ENCODE results near the gene PARD3B.
A peak's percentile ranks its signal among the peaks of the same experiment; 100 is the strongest.

Gene PARD3B

DNA sequence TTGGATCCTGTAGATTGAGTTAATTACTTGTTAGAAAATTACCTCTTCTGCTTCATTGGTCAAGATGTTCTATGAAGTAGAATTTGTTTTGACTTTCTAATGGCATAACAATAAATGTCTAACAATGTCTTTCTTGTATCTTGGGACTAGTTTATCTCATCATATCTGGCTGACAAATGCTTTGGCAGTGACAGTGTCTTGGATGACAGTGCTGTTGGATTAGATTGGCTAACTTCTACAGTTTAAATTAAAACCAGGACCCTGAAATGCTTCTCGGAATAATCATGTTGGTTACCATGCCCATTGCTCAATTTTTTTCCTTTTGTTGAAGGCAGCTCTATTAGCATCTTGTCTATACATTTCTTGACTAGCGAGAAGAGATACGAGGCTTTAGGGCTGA lies 176.9 kb downstream of the PARD3B start:
- DNase-seq (ENCODE audit: low spot score in 2 of 2) = no peak

DNA sequence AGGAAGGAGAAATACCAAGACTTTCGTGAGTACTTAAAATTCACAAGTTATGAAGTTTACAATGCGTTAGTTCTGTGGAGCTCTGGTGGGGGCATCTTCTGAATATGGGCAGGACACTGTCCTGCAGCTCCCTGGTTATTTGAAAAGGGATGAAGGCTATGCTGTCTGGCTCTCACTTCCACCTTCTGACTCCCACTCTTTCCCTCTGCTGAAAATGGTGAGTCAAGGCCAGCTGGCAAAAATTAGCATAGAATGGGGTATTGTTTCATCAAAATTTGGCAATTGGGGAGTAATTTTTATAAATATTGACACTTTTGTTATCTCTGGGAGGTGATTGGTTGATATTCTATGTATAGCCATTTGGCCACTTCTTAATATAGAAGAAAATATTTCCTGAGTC lies 177.4 kb downstream of the PARD3B start:
- in situ Hi-C loops (cut with MboI; ENCODE audit: low sequenced_read_pairs) = no loop called here
- H3K4me3 ChIP-seq = no peak overlapping the region
- H3K9me3 ChIP-seq = no peaks in the 10 kb centered on the region
- no peaks in the 10 kb centered on the region for H3K27me3 ChIP-seq (ENCODE audit: low read depth)
- no peak for DNase-seq (ENCODE audit: low spot score in 2 of 2)
- H3K4me1 ChIP-seq = peaks cover 4% of the 10 kb centered on the region; the same call in 1 of the 2 replicates
- no peaks in the 10 kb centered on the region for H3K36me3 ChIP-seq (replicated peaks)

More for the DNA sequence above, 176.9 kb downstream of the PARD3B start:
- Histone ChIP-seq H3K4me1 (peaks cover 4% of the 10 kb centered on the region; the same call in 1 of the 2 replicates), H3K9me3 (no peaks in the 10 kb centered on the region), H3K36me3 (replicated peaks) (no peaks in the 10 kb centered on the region), H3K4me3 (no peak overlapping the region), H3K27me3 (ENCODE audit: low read depth) (no peaks in the 10 kb centered on the region)
- in situ Hi-C loops (cut with MboI; ENCODE audit: low sequenced_read_pairs) = no loop called here

- Histone ChIP-seq H3K4me1 (peaks cover 4% of the 10 kb centered on the region; the same call in 1 of the 2 replicates), H3K27me3 (ENCODE audit: low read depth) (no peaks in the 10 kb centered on the region), H3K9me3 (no peaks in the 10 kb centered on the region), H3K36me3 (replicated peaks) (no peaks in the 10 kb centered on the region), H3K4me3 (no peak overlapping the region)
- DNase-seq (ENCODE audit: low spot score in 2 of 2) = peak; percentile 18 to 58
- in situ Hi-C loops (cut with MboI; ENCODE audit: low sequenced_read_pairs) = no loop called here
Measured at GRCh38 chr2:204725693-204726360, 180.6 kb downstream of the PARD3B start.

GRCh38 chr2:204726831-204727230 lies 181.6 kb downstream of the PARD3B start:
- Histone ChIP-seq H3K4me1 (peaks cover 4% of the 10 kb centered on the region; the same call in 1 of the 2 replicates), H3K36me3 (replicated peaks) (no peaks in the 10 kb centered on the region), H3K27me3 (ENCODE audit: low read depth) (no peaks in the 10 kb centered on the region), H3K4me3 (no peak overlapping the region), H3K9me3 (no peaks in the 10 kb centered on the region)
- no peak for DNase-seq (ENCODE audit: low spot score in 2 of 2)
- in situ Hi-C loops (cut with MboI; ENCODE audit: low sequenced_read_pairs) = no loop called here

GRCh38 chr2:204727368-204727767 lies 182.1 kb downstream of the PARD3B start:
- no peak for DNase-seq (ENCODE audit: low spot score in 2 of 2)

DNA sequence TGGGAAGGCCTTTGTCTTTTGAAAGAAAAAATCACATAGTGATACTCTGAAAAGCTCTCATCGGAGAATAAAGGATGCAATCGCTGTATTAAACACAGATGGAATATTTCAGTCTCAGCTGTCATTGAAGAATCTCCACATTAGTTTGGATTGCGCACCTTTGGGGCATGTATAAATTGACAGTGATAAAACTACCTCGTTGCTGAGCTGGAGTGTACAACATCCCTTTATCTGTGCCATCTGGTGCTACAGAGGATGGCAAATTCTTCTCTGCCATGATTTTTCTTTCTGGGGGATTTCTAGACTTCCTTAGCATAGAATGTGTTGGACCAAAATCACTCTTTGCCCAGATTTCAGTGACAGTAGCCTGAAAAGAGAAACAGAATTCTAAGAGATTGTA lies 185.3 kb downstream of the PARD3B start:
- no peaks in the 10 kb centered on the region for H3K27me3 ChIP-seq (ENCODE audit: low read depth)
- H3K9me3 ChIP-seq = no peaks in the 10 kb centered on the region
- no peaks in the 10 kb centered on the region for H3K36me3 ChIP-seq (replicated peaks)
- no peak for DNase-seq (ENCODE audit: low spot score in 2 of 2)
- in situ Hi-C loops (cut with MboI; ENCODE audit: low sequenced_read_pairs) = no loop called here
- H3K4me3 ChIP-seq = no peak overlapping the region
- peaks cover 4% of the 10 kb centered on the region; the same call in 1 of the 2 replicates for H3K4me1 ChIP-seq

More at GRCh38 chr2:204727368-204727767, 182.1 kb downstream of the PARD3B start:
- in situ Hi-C loops (cut with MboI; ENCODE audit: low sequenced_read_pairs) = no loop called here
- Histone ChIP-seq H3K36me3 (replicated peaks) (no peaks in the 10 kb centered on the region), H3K9me3 (no peaks in the 10 kb centered on the region), H3K4me1 (peaks cover 4% of the 10 kb centered on the region; the same call in 1 of the 2 replicates), H3K27me3 (ENCODE audit: low read depth) (no peaks in the 10 kb centered on the region), H3K4me3 (no peak overlapping the region)

GRCh38 chr2:204732019-204732418 lies 186.7 kb downstream of the PARD3B start:
- no peak for DNase-seq (ENCODE audit: low spot score in 2 of 2)
- Histone ChIP-seq H3K4me1 (no peaks in the 10 kb centered on the region), H3K36me3 (replicated peaks) (no peaks in the 10 kb centered on the region), H3K9me3 (no peaks in the 10 kb centered on the region), H3K4me3 (no peak overlapping the region), H3K27me3 (ENCODE audit: low read depth) (no peaks in the 10 kb centered on the region)
- in situ Hi-C loops (cut with MboI; ENCODE audit: low sequenced_read_pairs) = no loop called here

DNA sequence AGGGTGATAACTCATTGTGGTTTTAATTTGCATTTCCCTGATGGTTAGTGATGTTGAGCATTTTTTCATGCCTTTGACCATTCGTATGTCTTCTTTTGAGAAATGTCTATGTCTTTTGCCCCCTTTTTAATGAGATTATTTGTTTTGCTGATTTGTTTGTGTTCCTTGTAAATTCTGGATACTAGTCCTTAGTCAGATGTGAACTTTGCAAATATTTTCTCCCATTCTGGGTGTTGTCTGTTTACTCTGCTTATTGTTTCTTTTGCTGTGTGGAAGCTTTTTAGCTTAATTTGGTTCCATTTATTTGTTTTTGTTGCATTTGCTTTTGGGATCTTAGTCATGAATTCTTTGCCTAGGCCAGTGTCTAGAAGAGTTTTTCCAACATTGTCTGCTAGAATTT lies 192.0 kb downstream of the PARD3B start:
- Histone ChIP-seq H3K27me3 (ENCODE audit: low read depth) (no peaks in the 10 kb centered on the region), H3K4me1 (no peaks in the 10 kb centered on the region), H3K9me3 (no peaks in the 10 kb centered on the region), H3K4me3 (no peak overlapping the region), H3K36me3 (replicated peaks) (no peaks in the 10 kb centered on the region)
- in situ Hi-C loops (cut with MboI; ENCODE audit: low sequenced_read_pairs) = no loop called here
- DNase-seq (ENCODE audit: low spot score in 2 of 2) = no peak

- H3K27me3 ChIP-seq (ENCODE audit: low read depth) = no peaks in the 10 kb centered on the region
- no peak for DNase-seq (ENCODE audit: low spot score in 2 of 2)
- no peaks in the 10 kb centered on the region for H3K9me3 ChIP-seq
- H3K4me3 ChIP-seq = no peak overlapping the region
- H3K36me3 ChIP-seq (replicated peaks) = no peaks in the 10 kb centered on the region
- H3K4me1 ChIP-seq = no peaks in the 10 kb centered on the region
- in situ Hi-C loops (cut with MboI; ENCODE audit: low sequenced_read_pairs) = no loop called here
Measured at GRCh38 chr2:204738721-204739120, 193.4 kb downstream of the PARD3B start.

GRCh38 chr2:204743393-204743960 lies 198.2 kb downstream of the PARD3B start:
- Histone ChIP-seq H3K27me3 (ENCODE audit: low read depth) (no peaks in the 10 kb centered on the region), H3K36me3 (replicated peaks) (no peaks in the 10 kb centered on the region), H3K9me3 (no peaks in the 10 kb centered on the region), H3K4me3 (no peak overlapping the region), H3K4me1 (no peaks in the 10 kb centered on the region)
- in situ Hi-C loops (cut with MboI; ENCODE audit: low sequenced_read_pairs) = no loop called here
- no peak for DNase-seq (ENCODE audit: low spot score in 2 of 2)

DNA sequence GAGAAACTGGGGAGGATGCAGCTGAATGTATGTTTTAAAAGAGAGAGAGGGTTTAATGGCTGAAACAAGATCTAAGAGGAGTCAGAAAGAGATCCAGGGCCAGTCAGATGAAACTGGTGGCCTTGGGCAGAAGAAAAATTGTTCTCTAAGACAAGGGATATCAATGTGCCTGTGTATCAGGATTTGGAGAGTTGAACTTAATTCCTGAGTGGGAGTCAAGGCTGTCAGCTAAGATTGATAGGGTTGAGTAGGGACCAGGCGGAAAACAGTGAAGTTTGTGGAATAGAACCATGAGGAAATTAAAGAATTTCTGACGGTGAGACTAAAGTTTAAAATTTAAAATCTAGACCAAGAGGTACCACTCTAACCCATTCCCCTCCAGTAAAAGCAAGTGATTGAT lies 199.2 kb downstream of the PARD3B start:
- Histone ChIP-seq H3K4me3 (no peak overlapping the region), H3K4me1 (no peaks in the 10 kb centered on the region), H3K36me3 (replicated peaks) (no peaks in the 10 kb centered on the region), H3K27me3 (ENCODE audit: low read depth) (no peaks in the 10 kb centered on the region), H3K9me3 (no peaks in the 10 kb centered on the region)
- DNase-seq (ENCODE audit: low spot score in 2 of 2) = no peak
- in situ Hi-C loops (cut with MboI; ENCODE audit: low sequenced_read_pairs) = no loop called here

GRCh38 chr2:204748286-204748685 lies 203.0 kb downstream of the PARD3B start:
- DNase-seq (ENCODE audit: low spot score in 2 of 2) = no peak
- Histone ChIP-seq H3K36me3 (replicated peaks) (no peaks in the 10 kb centered on the region), H3K4me3 (no peak overlapping the region), H3K4me1 (no peaks in the 10 kb centered on the region), H3K27me3 (ENCODE audit: low read depth) (no peaks in the 10 kb centered on the region), H3K9me3 (no peaks in the 10 kb centered on the region)
- in situ Hi-C loops (cut with MboI; ENCODE audit: low sequenced_read_pairs) = no loop called here

- in situ Hi-C loops (cut with MboI; ENCODE audit: low sequenced_read_pairs) = no loop called here
- H3K36me3 ChIP-seq (replicated peaks) = no peaks in the 10 kb centered on the region
- no peaks in the 10 kb centered on the region for H3K4me1 ChIP-seq
- no peak for DNase-seq (ENCODE audit: low spot score in 2 of 2)
- no peaks in the 10 kb centered on the region for H3K9me3 ChIP-seq
- H3K27me3 ChIP-seq (ENCODE audit: low read depth) = no peaks in the 10 kb centered on the region
- no peak overlapping the region for H3K4me3 ChIP-seq
Measured at GRCh38 chr2:204749319-204749718, 204.0 kb downstream of the PARD3B start.

DNA sequence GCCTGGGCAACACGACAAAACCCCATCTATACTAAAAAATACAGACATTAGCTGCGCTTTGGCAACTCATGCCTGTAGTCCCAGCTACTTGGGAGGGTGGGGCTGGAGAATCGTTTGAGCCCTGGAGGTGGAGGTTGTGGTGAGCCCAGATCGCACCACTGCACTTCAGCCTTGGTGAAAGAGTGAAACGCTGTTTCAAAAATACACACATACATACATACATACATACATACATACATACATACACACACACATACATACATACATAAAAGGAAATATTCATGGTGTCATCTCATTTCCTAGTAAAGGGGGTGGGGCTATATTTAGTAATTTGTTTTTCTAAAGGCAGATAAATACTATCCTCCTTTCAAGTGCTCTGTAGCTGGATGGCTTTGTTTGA lies 205.1 kb downstream of the PARD3B start:
- no peak overlapping the region for H3K4me3 ChIP-seq
- DNase-seq (ENCODE audit: low spot score in 2 of 2) = no peak
- H3K4me1 ChIP-seq = no peaks in the 10 kb centered on the region
- in situ Hi-C loops (cut with MboI; ENCODE audit: low sequenced_read_pairs) = no loop called here
- H3K27me3 ChIP-seq (ENCODE audit: low read depth) = no peaks in the 10 kb centered on the region
- H3K36me3 ChIP-seq (replicated peaks) = no peaks in the 10 kb centered on the region
- H3K9me3 ChIP-seq = no peaks in the 10 kb centered on the region; the same call in 1 of the 2 replicates

Data from HAP-1 (cell line).